ENCODE measurements around the gene KRTAP9-8.
"Not testable (repeated sequence)": the region's sequence is repeated elsewhere in the genome, so short reads cannot be mapped to it uniquely, and the experiment has no call there.

Gene KRTAP9-8

GRCh38 chr17:41255381-41256290, 17.8 kb downstream of the KRTAP9-8 start, which contains the start of gene KRTAP9-9:
KRTAP9-9 (plus strand) TSS chr17:41255384.
- not testable (repeated sequence) for DNase-seq (ENCODE audit: low read depth, low spot score)

GRCh38 chr17:41256291-41256685, 18.5 kb downstream of the KRTAP9-8 start:
- no peak for DNase-seq (ENCODE audit: low read depth, low spot score)

- no peak for DNase-seq (ENCODE audit: low read depth, low spot score)
These were observed 20.6 kb downstream of the KRTAP9-8 start for GRCh38 chr17:41258406-41258805.

- DNase-seq (ENCODE audit: low read depth, low spot score), result no peak
These were observed 25.4 kb downstream of the KRTAP9-8 start for GRCh38 chr17:41263212-41263611.

GRCh38 chr17:41264599-41264998, 26.8 kb downstream of the KRTAP9-8 start:
- no peak for DNase-seq (ENCODE audit: low read depth, low spot score)

GRCh38 chr17:41265078-41265477, 27.3 kb downstream of the KRTAP9-8 start, which contains the start of gene KRTAP9-6:
KRTAP9-6 (plus strand) TSS chr17:41265378; CDS start chr17:41265378, 0 bp downstream.
- DNase-seq (ENCODE audit: low read depth, low spot score), result no peak

- DNase-seq (ENCODE audit: low read depth, low spot score), result no peak
These were observed 29.9 kb downstream of the KRTAP9-8 start for GRCh38 chr17:41267711-41268110.

- DNase-seq (ENCODE audit: low read depth, low spot score), result not testable (repeated sequence)
These were observed 33.5 kb downstream of the KRTAP9-8 start for GRCh38 chr17:41271323-41271722.

GRCh38 chr17:41271858-41272257, 34.1 kb downstream of the KRTAP9-8 start:
- no peak for DNase-seq (ENCODE audit: low read depth, low spot score)

GRCh38 chr17:41275648-41276190, 37.9 kb downstream of the KRTAP9-8 start, which contains the start of gene KRTAP9-7:
KRTAP9-7 (plus strand) TSS chr17:41275698; CDS start chr17:41275698, 0 bp downstream.
- not testable (repeated sequence) for DNase-seq (ENCODE audit: low read depth, low spot score)

GRCh38 chr17:41278176-41278955, 40.6 kb downstream of the KRTAP9-8 start:
- no peak for DNase-seq (ENCODE audit: low read depth, low spot score)

- no peak for DNase-seq (ENCODE audit: low read depth, low spot score)
These were observed 46.2 kb downstream of the KRTAP9-8 start for GRCh38 chr17:41284043-41284442.

- no peak for DNase-seq (ENCODE audit: low read depth, low spot score)
These were observed 46.7 kb downstream of the KRTAP9-8 start for GRCh38 chr17:41284546-41284945.

GRCh38 chr17:41287050-41287449, 49.3 kb downstream of the KRTAP9-8 start:
- DNase-seq (ENCODE audit: low read depth, low spot score), result no peak

Data from iPS DF 19.7 (cell line).